ENCODE results near the gene ZNHIT1.
A peak's percentile ranks its signal among the peaks of the same experiment; 100 is the strongest.

Gene ZNHIT1

DNA sequence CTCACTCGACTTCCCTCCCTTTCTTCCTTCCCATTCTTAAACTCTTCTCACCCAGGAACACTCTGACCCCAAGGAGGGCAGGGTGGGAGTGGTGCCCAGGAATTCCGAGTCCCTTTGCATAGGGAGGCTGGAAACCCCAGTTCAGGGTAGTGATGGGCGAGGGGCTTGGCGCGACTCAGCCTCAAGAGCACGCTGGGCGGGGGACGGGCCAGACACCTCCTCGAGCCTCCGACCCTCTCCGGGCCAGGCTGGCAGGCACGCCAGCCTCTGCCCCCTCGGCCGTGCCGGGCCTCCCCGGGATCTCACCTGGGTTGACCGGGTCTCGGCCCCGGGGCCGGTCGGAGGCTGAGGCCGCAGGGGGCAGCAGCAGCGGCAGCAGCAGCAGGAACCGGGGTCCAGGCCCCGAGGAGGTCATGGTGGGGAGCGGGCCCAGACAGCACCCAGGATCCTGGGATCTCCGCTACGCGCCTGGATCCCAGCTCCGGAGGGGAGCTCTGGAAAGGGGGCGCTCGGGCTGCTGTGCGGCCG lies 1.0 kb upstream of the ZNHIT1 start:
- Histone ChIP-seq H3K4me3 (peak overlapping the region; percentile 73 to 90 (median 80)), H3K9ac (peak overlapping the region; percentile 77 to 91 (median 82)), H3K27ac (peak overlapping the region; percentile 76 to 96 (median 84); a peak in 21 of 22 replicates)

DNA sequence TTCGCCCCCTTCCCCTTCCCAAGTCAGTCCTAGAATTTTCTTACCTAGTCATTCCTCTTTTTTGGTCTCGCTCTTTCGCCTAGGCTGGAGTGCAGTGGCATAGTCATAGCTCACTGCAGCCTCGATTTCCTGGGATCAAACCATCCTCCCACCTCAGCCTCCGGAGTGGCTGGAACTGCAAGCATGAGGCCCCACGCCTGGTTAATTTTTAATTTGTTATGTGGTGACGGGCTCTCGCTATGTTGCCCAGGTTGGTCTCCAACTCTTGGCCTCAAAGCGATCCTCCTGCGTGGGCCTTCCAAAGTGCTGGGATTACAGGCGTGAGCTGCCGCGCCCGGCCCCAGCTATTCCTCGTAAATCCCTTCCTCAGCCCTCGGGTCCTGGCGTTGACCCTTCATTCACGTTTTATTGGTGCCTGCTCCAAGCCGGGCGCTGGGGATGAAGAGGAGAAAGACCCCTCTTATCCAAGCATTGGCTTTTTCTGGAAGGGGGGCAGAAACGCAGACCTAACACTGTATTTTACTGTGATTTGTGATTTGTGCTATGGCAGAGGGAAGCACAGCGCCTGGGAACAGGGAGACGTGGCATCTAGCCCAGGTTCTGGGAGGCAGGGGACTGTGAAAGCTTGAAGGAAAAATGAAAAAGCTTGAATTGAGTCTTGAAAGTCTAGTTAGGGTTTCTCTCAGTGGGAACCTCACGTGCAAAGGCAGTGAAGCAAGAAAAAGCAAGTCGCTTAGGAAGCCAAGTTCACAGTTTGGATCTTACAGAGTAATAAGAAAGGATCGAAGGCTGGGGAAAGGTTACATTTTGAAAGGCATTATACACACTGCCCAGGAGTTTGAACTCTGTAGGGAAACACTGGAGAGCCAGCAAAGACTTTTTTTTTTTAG lies 516 bp downstream of the ZNHIT1 start:
- peak overlapping the region; percentile 76 to 96 (median 84) for H3K27ac ChIP-seq
- peak overlapping the region; percentile 77 to 91 (median 82) for H3K9ac ChIP-seq
- no peaks in the 10 kb centered on the region for H3K9me3 ChIP-seq (replicated peaks in 1 of 11)
- peaks cover 35 to 69% (median 54%) of the 10 kb centered on the region in 10 experiments for H3K4me1 ChIP-seq
- peaks cover 4 to 39% (median 25%) of the 10 kb centered on the region in 11 experiments; a peak in 17 of 22 replicates for H4K20me1 ChIP-seq
- peak overlapping the region; percentile 88 to 100 (median 93) for H3K4me2 ChIP-seq
- H3K27me3 ChIP-seq = no peaks in the 10 kb centered on the region
- TF ChIP-seq Cebpa-rat (IDR thresholded peaks at IDR 0.05) = no peak
- H3K36me3 ChIP-seq = peaks cover 16 to 59% (median 49%) of the 10 kb centered on the region in 11 experiments
- H3K4me3 ChIP-seq = peak overlapping the region; percentile 73 to 90 (median 80)

More for the DNA sequence above, 1.0 kb upstream of the ZNHIT1 start:
- Histone ChIP-seq H3K4me1 (peaks cover 35 to 60% (median 51%) of the 10 kb centered on the region in 10 experiments), H3K9me3 (replicated peaks in 1 of 11) (no peaks in the 10 kb centered on the region), H3K4me2 (peak overlapping the region; percentile 88 to 100 (median 95)), H3K27me3 (no peaks in the 10 kb centered on the region), H4K20me1 (peaks cover 4 to 33% (median 19%) of the 10 kb centered on the region in 11 experiments; a peak in 17 of 22 replicates), H3K36me3 (peaks cover 8 to 57% (median 45%) of the 10 kb centered on the region in 11 experiments)
- no peak for TF ChIP-seq Cebpa-rat (IDR thresholded peaks at IDR 0.05)

DNA sequence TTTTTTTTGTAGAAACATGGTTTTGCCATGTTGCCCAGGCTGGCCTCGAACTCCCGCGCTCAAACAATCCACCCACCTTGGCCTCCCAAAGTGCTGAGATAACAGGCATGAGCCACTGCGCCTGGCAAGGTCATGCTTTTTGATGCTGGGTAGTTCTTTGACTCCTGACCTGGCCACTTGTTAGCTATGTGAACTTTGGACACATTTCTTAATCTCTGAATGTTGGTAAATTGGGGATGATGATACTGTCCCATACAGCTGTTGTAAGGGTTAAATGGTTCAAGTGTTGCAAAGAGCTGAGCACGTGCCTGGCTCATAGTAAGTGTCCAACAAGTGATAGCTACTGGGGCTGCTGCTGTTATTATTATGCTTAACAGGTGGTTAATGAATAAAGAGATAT lies 2.3 kb downstream of the ZNHIT1 start:
- peak overlapping the region in 2 of 11 experiments; percentile 82 to 87; a peak in 2 of 22 replicates for H3K9ac ChIP-seq
- no peak overlapping the region for H3K4me3 ChIP-seq
- no peaks in the 10 kb centered on the region for H3K9me3 ChIP-seq (replicated peaks in 1 of 11)
- H3K27me3 ChIP-seq = no peaks in the 10 kb centered on the region
- H4K20me1 ChIP-seq = peaks cover 4 to 51% (median 28%) of the 10 kb centered on the region in 11 experiments; a peak in 17 of 22 replicates
- no peak overlapping the region for H3K27ac ChIP-seq
- peaks cover 38 to 66% (median 48%) of the 10 kb centered on the region in 10 experiments for H3K4me1 ChIP-seq
- no peak for TF ChIP-seq Cebpa-rat (IDR thresholded peaks at IDR 0.05)
- peaks cover 34 to 59% (median 50%) of the 10 kb centered on the region in 11 experiments for H3K36me3 ChIP-seq
- peak overlapping the region in 9 of 11 experiments; percentile 7 to 100 (median 91); a peak in 13 of 22 replicates for H3K4me2 ChIP-seq

DNA sequence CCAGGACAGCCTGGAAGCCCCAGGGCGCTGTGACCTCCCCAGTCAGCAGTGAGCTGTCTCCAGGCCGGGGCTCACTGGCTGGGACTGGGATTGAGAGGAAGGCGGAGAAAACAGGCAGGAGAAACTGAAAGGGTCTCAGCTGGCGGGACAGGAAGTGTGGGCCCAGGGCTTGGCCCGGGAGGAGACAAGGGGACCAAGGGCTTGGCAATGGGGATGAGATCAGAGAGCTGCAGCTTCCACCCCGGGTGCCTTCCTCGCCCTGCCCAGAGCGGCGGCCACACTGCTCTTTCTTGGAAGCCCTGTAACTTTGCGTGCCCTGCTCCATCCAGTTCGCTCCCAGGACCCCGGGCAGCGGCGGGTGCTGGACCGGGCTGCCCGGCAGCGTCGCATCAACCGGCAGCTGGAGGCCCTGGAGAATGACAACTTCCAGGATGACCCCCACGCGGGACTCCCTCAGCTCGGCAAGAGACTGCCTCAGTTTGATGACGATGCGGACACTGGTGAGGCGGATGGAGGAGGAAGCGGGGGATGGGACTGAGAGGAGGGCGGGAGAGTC lies 4.4 kb downstream of the ZNHIT1 start:
- Histone ChIP-seq H3K4me2 (peak overlapping the region in 2 of 11 experiments; percentile 15 to 16; a peak in 1 of 22 replicates), H3K9me3 (replicated peaks in 1 of 11) (no peaks in the 10 kb centered on the region), H3K36me3 (peaks cover 39 to 70% (median 57%) of the 10 kb centered on the region in 11 experiments), H4K20me1 (peaks cover 4 to 64% (median 28%) of the 10 kb centered on the region in 11 experiments; a peak in 17 of 22 replicates), H3K4me1 (peaks cover 27 to 60% (median 48%) of the 10 kb centered on the region in 10 experiments), H3K9ac (no peak overlapping the region), H3K4me3 (no peak overlapping the region), H3K27me3 (no peaks in the 10 kb centered on the region), H3K27ac (peak overlapping the region in 3 of 11 experiments; percentile 9 to 25 (median 20); a peak in 1 of 22 replicates)
- no peak for TF ChIP-seq Cebpa-rat (IDR thresholded peaks at IDR 0.05)

DNA sequence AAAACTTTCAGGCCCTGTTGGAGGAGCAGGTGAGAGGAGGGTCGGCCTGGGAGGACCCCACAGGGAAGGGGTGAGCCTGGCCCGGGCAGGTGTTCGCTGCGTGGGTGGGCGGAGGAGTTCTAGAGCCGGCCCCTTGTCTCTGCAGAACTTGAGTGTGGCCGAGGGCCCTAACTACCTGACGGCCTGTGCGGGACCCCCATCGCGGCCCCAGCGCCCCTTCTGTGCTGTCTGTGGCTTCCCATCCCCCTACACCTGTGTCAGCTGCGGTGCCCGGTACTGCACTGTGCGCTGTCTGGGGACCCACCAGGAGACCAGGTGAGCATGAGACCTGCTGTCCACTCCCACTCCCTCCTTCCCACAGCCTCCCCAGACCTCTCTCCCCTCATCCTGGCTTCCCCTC lies 5.6 kb downstream of the ZNHIT1 start:
- no peaks in the 10 kb centered on the region for H3K27me3 ChIP-seq
- peaks cover 48 to 80% (median 66%) of the 10 kb centered on the region in 11 experiments for H3K36me3 ChIP-seq
- H3K9me3 ChIP-seq (replicated peaks in 1 of 11) = no peaks in the 10 kb centered on the region

DNA sequence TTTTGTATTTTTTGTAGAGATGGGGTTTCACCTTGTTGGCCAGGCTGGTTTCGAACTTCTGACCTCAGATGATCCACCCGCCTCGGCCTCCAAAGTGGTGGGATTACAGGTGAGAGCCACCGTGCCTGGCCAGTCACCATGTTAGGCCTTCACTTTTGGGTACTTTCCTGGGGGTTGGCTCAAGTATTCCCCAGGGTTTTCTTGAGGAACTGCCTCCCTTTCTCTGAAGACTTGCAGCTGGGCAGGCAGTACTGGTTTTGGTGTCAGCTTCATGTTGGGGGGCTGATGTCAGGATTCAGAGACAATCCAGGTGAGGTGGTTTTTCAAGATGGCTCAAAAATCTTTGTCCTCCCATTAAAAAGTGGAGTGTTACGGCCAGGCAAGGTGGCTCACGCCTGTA lies 7.7 kb downstream of the ZNHIT1 start:
- H3K9me3 ChIP-seq (replicated peaks in 1 of 11) = no peaks in the 10 kb centered on the region
- H3K9ac ChIP-seq = no peak overlapping the region
- peaks cover 0 to 67% (median 22%) of the 10 kb centered on the region in 11 experiments; a peak in 16 of 22 replicates for H4K20me1 ChIP-seq
- H3K4me1 ChIP-seq = peaks cover 11 to 46% (median 33%) of the 10 kb centered on the region in 10 experiments; a peak in 19 of 20 replicates
- no peak overlapping the region for H3K27ac ChIP-seq
- no peaks in the 10 kb centered on the region for H3K27me3 ChIP-seq
- H3K4me3 ChIP-seq = no peak overlapping the region
- TF ChIP-seq Cebpa-rat (IDR thresholded peaks at IDR 0.05) = no peak
- H3K4me2 ChIP-seq = peak overlapping the region in 5 of 11 experiments; percentile 2 to 25 (median 9); a peak in 5 of 22 replicates
- peaks cover 57 to 94% (median 79%) of the 10 kb centered on the region in 11 experiments for H3K36me3 ChIP-seq

More for the DNA sequence above, 5.6 kb downstream of the ZNHIT1 start:
- H4K20me1 ChIP-seq = peaks cover 4 to 74% (median 28%) of the 10 kb centered on the region in 11 experiments; a peak in 17 of 22 replicates
- H3K27ac ChIP-seq = no peak overlapping the region
- no peak overlapping the region for H3K4me3 ChIP-seq
- no peak for TF ChIP-seq Cebpa-rat (IDR thresholded peaks at IDR 0.05)
- H3K9ac ChIP-seq = no peak overlapping the region
- no peak overlapping the region for H3K4me2 ChIP-seq
- H3K4me1 ChIP-seq = peaks cover 28 to 59% (median 47%) of the 10 kb centered on the region in 10 experiments

DNA sequence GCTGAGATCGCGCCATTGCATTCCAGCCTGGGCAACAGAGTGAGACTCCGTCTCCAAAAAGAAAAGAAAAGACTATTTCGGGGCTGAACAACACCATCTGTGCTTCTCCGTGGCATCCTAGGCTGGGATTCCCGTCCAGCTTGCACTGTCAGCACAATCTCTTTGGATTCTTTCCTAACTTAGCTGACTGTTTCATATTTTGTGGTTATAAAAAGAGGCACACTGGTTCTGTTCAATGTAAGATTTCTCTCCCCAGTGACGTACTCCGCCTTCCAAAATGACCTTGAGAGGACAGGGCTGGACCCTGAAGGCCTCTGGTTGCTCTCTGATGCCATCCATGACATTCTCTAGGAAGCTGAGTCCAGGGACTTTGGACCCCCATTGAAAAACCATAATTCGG lies 8.8 kb downstream of the ZNHIT1 start:
- peak overlapping the region in 7 of 11 experiments; percentile 0 to 48 (median 32); a peak in 10 of 22 replicates for H3K4me2 ChIP-seq
- H3K27me3 ChIP-seq = no peaks in the 10 kb centered on the region
- no peak for TF ChIP-seq Cebpa-rat (IDR thresholded peaks at IDR 0.05)
- no peaks in the 10 kb centered on the region for H3K9me3 ChIP-seq (replicated peaks in 1 of 11)
- no peak overlapping the region for H3K27ac ChIP-seq
- peak overlapping the region in 2 of 11 experiments; percentile 6 to 26; a peak in 3 of 22 replicates for H3K9ac ChIP-seq
- H4K20me1 ChIP-seq = peaks cover 0 to 64% (median 18%) of the 10 kb centered on the region in 11 experiments; a peak in 14 of 22 replicates
- H3K4me3 ChIP-seq = no peak overlapping the region
- peaks cover 9 to 41% (median 33%) of the 10 kb centered on the region in 10 experiments; a peak in 19 of 20 replicates for H3K4me1 ChIP-seq
- peaks cover 59 to 87% (median 77%) of the 10 kb centered on the region in 11 experiments for H3K36me3 ChIP-seq

DNA sequence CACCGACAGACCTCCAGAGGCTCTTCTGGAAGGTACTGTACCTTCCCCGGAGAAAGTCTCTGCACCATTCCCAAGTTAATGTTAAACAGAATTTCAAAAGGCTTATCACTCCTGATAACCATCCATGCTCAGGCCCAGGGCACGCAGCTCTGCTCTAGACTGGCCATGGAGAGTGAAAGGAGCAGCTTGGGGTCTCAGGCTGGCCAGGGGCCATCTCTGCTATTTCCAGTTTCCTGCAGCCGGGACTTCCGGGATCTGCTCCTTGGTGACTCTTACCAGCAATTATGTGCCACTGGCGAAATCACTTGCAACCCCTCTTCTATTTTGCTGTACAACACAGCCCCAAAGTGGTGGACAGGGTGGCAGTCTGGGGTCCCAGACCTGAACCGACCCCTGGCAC lies 13.7 kb downstream of the ZNHIT1 start:
- Histone ChIP-seq H3K9me3 (replicated peaks in 1 of 11) (no peaks in the 10 kb centered on the region), H3K4me2 (no peak overlapping the region), H3K4me3 (no peak overlapping the region), H3K4me1 (peaks cover 20 to 42% (median 36%) of the 10 kb centered on the region in 10 experiments; a peak in 19 of 20 replicates), H3K27ac (no peak overlapping the region), H4K20me1 (peaks cover 0 to 74% (median 15%) of the 10 kb centered on the region in 11 experiments; a peak in 13 of 22 replicates), H3K27me3 (no peaks in the 10 kb centered on the region), H3K36me3 (peaks cover 23 to 76% (median 48%) of the 10 kb centered on the region in 11 experiments), H3K9ac (no peak overlapping the region)
- TF ChIP-seq Cebpa-rat (IDR thresholded peaks at IDR 0.05) = no peak
